GM19023 (cell line): ENCODE measurements around the gene CEP170.
A peak's percentile ranks its signal among the peaks of the same experiment; 100 is the strongest.
"Not testable (repeated sequence)": the region's sequence is repeated elsewhere in the genome, so short reads cannot be mapped to it uniquely, and the experiment has no call there.

ENCODE experiments used
- ATAC-seq: cut with Tn5 transposase; IDR thresholded peaks from one replicate; pipeline ENCODE4 v1.9.1; 2021; ENCODE audit warnings: mild to moderate bottlenecking, moderate library complexity; ENCODE audit not compliant: unreplicated experiment

CEP170 gene

DNA sequence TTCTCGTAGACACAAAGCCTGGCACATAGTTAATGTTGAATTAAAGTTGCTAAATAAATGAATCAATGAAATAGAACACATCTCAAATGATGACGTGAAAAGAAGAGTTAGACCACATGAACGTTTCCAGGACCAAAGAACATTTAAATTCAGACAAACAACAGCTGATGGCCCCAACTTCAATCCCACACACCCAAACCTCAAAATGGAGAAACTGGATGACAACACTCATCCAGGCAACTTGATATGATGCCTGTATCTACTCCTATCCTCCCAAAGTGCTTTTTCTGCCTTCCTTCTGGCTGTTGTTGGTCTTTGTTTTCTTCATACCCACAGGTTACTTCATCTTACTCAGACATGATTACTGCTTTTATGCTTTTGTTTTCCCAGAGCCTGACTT, 71.9 kb downstream of the CEP170 start:
- ATAC-seq, result not testable (repeated sequence)

DNA sequence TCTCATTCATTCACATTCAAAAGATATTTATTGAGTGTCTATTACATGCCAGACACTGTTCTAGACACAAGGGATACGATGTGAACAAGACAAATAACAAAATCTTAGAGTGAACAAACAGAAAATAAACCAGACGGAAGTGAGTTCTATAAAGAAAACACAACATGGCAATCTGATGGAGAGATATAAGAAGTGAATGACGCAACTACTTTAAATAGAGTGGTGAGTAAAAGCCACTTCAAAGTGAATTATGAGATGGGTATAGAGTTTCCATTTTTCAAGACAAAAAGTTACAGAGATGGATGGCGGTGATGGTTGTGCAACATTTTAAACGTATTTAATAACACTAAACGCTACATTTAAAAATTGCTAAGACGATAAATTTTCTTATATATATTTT, 75.4 kb downstream of the CEP170 start:
- ATAC-seq, result no peak

DNA sequence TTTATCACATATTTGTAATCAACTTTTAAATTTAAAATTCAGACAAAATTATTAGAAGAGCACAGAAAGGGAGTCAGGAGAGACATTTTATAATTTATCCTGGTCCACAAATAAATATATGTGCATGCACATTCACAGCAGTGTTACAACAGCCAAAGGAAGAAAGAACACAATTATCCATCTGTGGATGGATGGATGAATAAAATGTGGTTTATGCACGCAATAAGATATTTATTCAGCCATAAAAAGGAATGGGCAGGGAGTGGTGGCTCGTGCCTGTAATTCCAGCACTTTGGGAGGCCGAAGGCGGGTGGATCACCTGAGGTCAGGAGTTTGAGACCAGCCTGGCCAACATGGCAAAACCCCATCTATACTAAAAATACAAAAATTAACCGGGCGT, 77.3 kb downstream of the CEP170 start:
- ATAC-seq, result not testable (repeated sequence)

DNA sequence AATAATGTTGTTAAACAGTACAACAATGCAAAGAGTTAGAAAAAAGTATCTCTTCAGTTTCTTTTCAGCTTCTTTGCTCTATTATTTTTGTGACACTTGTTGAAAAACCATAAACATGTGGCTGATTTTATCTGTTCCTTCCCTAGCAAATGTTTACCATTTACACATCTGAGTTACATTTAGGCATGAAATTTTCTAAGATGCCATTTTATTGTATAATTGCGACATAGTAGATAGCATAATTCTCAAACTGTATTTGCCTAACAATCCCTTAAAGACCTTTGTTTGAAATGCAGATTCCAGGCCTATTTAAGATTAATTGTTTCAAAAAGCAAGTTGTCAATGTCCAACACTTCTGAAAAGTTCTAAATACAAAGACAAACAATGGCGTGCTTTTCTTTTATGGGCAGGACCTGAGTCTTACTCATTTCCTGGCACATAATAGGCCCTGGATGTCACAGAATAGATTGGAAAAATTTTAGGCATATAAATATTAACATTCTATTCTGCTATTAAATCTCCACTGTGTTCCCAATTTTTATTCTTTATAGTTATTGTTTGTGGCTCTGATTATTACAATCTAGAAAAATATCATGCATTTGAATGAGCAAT, 81.2 kb downstream of the CEP170 start:
- ATAC-seq, result not testable (repeated sequence)

DNA sequence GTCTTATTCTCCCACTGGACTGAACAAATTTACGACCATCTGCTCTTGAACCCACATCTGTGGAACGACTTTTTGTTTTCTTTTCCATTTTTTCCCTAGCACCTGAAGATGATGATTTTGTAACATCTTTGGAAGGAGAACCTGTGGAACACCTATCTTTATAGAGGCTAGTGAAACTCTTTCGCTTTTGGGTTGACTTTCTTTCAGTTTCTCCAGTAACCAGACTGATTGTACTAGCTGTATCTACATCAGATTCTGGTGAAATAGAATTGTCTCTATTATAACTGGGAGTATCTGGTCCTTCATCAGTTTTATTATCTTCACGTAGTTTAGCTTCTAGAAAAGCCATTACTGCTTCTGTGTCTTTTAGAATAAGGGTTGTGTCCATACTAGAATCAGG, 90.2 kb downstream of the CEP170 start:
- ATAC-seq, result not testable (repeated sequence)

DNA sequence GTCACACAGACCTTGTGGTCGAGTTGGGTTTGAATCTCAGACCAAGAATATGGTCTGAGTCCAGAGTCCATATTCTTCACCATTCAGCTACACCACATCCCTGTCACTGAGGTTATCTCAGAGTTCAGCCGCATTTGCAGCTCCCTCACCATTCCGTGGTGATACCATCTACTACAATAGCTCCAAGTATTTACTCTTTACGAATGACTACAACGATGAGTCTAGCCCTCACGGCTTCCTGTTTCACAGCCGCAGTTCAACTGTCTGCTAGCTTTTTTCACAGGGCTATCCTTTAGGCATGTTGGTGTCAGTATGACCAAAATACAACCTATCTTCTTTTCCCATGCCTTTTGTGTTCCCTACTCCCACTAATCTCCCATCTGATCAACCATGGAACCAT, 104.2 kb downstream of the CEP170 start:
- not testable (repeated sequence) for ATAC-seq

DNA sequence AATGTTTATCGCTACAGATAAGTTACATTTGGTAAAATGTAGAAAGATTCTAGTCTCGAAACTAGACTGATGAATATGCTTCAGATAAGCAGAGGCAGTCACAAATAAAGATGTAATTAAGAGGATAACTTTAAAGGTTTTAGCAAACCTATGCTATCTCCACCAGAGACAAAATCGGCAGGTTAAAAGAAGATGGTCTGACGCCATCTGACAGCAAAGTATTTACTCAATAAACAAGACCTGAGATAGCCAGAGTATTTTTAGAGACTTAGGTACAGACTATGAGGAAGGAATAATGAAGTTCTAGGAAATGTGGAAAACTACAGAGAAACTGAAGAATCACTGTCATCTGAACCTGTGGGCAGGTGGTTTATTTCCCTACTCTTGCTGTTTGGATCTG, 106.0 kb downstream of the CEP170 start:
- ATAC-seq, result not testable (repeated sequence)

DNA sequence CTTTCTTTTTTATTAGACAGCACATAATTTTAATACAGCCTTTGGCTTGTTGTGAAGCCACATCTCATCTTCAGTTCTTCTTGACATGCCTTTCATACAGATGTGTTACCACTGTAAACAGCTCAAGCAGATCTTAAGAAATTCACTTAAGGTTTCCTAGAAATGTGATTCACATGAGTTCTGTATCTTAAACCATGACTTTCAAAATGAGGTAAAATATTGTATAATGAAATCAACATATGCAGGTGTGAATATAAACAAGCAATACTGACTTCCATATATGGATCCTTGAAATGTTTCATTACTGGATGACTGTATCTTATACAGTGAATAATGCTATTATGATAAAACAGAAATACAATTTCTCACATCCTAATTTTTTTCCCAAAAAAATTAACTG, 107.7 kb downstream of the CEP170 start:
- ATAC-seq, result not testable (repeated sequence)

DNA sequence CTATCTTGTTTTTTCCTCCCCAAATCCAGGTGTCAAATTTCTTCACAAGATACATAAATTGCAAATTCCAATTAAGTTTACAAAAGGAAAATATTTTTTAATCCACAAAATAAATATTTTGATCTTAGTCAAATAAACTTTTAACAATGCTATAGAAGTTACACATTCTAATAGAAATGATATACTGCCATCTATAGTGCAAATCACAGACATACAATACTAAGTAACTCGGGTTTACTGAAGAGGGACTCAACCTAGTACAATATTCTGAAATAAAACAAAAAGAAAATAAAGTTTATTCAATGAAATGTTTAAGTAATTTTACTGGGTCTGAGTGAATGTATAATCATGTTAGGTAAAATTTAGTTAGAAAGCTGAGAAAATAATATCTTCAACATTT, 114.6 kb downstream of the CEP170 start:
- ATAC-seq, result not testable (repeated sequence)

DNA sequence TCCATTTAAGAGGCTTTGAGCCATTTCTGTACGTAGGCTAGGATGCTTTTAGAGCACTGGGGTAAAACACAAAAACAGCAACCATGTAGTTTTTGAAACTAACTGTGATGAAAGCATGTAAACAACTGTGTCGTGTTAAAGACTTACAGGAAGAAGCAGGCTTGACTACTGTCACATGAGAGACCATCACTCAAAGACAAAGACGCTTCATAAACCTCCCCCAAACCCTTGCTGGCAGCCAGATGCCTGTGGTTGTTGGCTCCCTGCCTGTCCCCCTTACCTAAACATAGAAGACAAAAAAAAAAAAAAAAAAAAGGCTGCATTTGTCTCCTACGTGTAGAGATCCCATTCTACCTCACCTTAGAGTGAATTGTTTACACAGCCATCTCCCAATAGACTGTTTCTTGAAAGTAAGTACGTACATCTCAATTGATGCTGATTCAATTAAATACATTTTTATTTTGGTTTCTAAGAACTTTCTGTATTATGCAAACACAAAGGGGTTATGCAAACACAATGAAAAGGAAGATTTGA, 132.1 kb downstream of the CEP170 start:
- not testable (repeated sequence) for ATAC-seq

DNA sequence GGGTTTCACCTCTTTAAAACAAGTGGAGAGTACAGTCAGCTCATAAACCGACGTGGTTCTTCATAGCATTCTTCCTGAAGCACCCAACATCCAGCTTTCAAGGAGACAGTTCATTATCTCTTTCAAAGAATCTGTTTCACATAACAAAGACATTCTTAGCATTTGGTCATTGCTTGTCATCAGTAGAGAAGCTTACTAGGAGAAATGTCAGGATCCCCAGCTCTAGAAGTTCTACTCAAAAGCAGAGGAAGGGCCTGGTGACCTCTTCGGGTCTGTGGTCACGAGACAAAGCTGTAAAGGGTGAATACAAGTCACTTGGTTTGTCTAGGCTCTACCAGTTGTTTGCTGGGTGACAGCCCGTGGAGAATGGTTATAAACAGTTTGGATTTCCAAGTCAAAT, 133.1 kb downstream of the CEP170 start:
- ATAC-seq, result not testable (repeated sequence)

DNA sequence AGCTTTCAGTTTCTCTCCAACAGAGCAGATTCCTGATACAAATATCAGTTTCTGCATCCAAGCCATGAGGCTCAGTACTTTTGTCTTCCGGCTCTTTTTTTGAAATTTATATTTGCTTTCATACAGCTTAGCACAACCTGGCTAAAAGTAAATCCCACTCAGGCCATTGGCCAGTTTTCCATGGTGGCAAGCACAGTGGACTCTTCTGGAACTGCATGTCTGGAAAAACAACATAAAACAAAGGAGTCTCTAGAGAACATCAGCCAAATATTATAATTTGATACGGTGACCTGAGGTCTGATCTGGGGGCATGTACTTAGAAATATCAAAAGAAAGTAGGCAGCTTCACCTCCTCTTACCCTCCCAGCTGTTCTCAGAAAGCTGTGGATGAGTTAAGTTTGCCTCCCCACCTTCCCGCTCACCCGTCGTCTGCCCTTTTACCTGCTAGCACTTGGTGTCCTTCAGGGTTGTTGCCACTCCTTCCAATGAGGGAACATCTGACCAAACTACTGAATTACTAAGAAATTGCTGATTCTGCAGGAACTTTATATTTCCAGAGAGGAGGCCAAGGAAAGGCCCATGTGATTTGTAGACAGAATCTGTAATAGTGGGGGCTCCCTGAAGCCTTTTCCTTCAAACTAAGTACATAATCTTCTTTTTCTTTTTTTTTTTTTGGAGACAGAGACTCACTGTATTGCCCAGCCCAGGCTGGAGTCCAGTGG, 136.3 kb downstream of the CEP170 start:
- not testable (repeated sequence) for ATAC-seq

DNA sequence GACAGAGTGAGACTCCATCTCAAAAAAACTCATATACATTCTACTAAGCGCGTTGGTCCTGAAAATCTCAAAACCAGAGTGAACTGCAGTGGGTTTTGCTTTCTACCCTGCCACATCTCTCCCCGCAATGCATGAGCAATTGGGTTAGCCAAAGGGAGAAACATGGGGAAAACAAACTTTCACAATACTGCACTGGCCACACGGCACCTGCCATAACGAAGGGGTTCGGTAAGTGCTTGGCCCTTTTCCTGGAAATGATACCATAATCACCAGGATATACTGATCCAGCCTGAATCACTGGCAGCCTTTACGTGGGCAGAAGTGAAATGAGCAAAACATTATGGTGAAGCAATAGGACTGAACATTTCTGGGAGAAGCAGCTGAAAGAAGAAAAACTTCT, 138.9 kb downstream of the CEP170 start:
- ATAC-seq, result not testable (repeated sequence)

DNA sequence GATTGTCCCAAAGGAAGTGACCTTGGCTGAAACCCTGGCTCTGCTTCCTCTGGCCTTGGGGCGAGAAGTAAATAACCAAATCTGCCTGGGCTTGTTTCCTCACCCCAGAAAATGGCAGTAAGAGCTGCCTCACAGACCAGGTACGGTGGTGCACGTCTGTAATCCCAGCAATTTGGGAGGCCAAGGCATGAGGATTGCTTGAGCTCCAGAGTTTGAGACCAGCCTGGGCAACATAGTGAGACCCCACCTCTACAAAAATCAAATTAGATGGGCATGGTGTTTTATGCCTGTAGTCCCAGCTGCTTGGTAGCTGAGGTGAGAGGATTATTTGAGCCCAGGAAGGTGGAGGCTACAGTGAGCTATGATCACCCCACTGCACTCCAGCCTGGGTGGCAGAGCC, 140.3 kb downstream of the CEP170 start:
- ATAC-seq, result not testable (repeated sequence)

DNA sequence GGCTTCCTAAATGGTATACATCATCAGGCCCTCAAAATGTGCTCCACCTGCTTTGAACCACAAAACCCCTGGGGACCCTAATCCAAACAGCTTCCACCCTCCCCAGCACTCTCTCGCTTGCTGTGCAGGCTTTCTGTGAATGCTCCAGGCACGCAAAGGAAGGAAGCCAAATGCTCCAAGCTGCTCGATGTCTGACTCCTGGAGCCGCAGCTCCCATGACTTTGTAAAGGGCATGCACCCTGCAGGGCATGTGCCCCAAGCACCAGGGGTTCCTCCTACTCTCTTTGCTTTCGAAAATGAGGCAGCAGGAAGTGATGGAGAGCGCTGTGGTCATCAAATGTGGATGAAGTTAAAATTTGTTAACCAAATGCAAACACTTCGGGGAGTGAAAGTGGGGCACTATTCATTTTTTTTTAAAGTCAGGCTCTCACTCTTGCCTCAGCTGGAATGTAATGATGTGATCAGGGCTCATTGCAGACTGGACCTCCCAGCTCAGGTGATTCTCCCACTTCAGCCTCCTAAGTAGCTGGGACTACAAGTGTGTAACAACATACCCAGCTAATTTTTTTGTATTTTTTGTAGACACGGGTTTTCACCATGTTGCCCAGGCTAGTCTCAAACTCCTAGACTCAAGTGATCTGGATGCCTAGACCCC, 140.9 kb downstream of the CEP170 start:
- peak; percentile 92 for ATAC-seq

DNA sequence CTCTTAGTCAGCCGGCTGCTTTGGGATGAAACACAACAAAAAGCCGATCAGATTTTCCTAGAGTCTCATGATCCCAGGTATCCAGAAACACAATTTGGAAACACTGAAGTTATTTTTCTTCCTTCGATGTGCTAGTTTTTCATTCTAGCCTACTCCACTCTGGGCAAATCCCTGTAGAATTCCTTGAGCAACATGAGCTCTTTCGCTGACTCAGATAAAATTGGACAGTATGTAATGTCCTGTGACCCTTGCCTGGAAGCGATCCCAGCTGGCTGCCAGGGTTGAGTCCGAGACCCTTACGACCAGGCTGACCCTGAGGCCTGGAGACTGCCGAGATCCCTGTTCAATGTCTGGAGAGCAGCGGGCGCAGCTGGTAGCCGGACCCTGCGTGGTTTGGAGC, 147.9 kb downstream of the CEP170 start:
- ATAC-seq, result not testable (repeated sequence)

DNA sequence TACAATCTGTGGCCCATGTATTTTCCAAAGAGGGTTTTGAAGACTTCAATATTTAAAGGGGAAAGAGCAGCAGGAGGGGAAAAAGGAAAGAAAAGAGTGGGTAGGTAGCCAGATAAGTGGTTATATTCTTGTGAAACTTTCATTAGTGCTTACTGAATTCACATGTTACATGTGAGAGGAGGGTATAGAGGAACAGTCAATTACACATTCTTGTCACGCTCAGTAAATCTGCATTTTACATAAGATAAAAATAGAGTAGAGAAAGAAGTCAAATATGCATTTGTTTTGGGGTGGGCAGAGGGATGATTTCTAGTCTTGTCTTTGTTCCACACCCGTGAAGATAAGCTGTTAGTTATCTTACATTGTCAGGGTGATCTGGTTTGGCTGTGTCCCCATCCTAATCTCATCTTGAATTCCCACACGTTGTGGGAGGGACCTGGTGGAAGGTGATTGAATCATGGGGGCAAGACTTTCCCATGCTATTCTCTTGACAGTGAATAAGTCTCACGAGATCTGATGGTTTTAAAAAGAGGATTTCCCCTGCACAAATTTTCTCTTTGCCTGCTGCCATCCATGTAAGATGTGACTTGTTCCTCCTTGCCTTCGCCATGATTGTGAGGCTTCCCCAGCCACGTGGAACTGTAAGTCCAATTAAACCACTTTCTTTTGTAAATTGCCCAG, 149.3 kb downstream of the CEP170 start:
- not testable (repeated sequence) for ATAC-seq

DNA sequence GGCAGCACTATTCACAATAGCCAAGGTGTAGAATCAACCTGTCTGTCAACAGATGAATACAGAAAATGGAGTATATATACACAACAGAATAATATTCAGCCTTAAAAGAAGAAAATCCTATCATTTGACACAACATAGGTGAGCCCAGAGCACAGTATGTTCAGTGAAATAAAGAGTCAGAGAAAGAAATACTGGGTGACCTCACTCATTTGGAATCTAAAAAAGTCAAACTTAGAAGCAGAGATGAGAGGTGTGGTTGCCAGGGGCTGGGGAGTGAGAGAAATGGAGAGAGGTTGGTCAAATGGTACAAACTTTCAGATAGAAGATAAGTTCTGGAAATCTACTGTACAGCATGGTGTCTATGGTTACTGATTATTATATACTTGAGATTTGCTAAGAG, 150.0 kb downstream of the CEP170 start:
- not testable (repeated sequence) for ATAC-seq

DNA sequence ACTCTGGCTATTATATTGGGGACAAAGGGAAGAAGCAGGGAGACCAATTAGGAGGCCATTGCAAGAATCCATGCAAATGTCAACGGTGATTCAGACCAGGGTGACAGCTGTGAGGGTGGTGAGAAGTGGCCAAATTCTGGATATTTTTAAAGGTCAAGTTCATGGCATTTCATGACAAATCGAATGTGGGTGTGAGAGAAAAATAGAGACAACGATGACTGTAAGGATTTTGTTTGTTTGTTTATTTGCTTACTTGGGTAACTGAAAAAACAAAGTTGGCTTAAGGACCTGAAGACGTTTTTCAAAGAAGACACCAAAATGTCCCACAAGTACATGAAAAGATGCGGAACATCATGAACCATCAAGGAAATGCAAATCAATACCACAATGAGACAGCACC, 150.6 kb downstream of the CEP170 start:
- not testable (repeated sequence) for ATAC-seq

DNA sequence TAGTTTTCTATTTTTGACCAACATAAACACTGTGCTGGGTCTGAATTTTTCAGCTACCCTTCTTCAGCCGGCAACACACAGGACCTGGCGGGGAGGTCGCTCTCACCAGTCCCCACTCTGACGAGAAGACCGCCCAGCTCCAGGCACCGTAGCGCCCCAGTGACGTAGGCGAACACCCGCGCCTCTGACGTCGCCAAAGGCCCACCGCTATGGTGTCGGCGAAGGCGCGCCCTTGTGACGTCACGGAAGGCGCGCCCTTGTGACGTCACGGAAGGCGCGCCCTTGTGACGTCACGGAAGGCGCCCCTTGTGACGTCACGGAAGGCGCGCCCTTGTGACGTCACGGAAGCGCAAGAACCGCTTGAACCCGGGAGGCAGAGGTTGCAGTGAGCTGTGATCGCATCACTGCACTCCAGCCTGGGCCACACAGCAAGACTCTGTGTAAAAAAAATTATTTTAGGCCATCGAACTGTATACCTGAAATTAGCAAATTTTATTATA, 153.5 kb downstream of the CEP170 start:
- not testable (repeated sequence) for ATAC-seq

DNA sequence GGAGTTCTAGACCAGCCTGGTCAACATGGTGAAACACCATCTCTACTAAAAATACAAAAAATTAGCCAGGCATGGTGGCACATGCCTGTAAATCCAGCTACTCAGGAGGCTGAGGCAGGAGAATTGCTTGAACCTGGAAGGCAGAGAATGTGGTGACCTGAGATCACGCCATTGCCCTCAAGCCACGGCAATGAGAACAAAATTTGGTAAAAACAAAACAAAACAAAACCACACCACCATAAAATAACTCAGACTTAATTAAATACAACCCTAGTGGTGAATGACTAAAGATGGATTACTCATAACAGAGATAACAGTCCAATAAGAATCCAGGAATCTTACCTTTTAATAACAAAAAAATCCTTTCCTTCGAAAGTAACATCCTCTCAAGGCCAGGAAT, 167.7 kb downstream of the CEP170 start:
- ATAC-seq, result not testable (repeated sequence)
